Effector memory CD8-positive, alpha-beta T cell (primary cell): ENCODE data around the gene LGALS14.
"Not testable (repeated sequence)": the region's sequence is repeated elsewhere in the genome, so short reads cannot be mapped to it uniquely, and the experiment has no call there.

ENCODE experiments used
- ATAC-seq: fragments of 150-1000 bp; cut with Tn5 transposase; replicated peaks from 2 replicates; pipeline ENCODE4 v1.10.0; 2021; ENCODE audit warnings: mild to moderate bottlenecking, moderate library complexity
- DNase-seq, 3 experiments: peaks; one replicate each; pipeline ENCODE4 v3.0.0; 2021
- H3K27ac Mint-ChIP-seq, 2 donors: one replicate each; pipeline ENCODE4 v1.8.0; 2022; ENCODE audit warnings: mild to moderate bottlenecking in 2 of 2, mixed read lengths in 2 of 2, moderate library complexity in 2 of 2
- H3K27me3 Mint-ChIP-seq, 2 donors: one replicate each; pipeline ENCODE4 v1.8.0; 2022; ENCODE audit warnings: mixed read lengths in 2 of 2
- H3K36me3 Mint-ChIP-seq: one replicate; pipeline ENCODE4 v1.8.0; 2022; ENCODE audit warnings: mild to moderate bottlenecking, moderate library complexity, mixed read lengths; ENCODE audit not compliant: insufficient read depth
- H3K4me1 Mint-ChIP-seq, 2 donors: one replicate each; pipeline ENCODE4 v1.8.0; 2022; ENCODE audit warnings: low read depth in 2 of 2, mixed read lengths in 2 of 2
- H3K4me3 Mint-ChIP-seq, 2 donors: one replicate each; pipeline ENCODE4 v1.8.0; 2022; ENCODE audit warnings: mild to moderate bottlenecking in 2 of 2, mixed read lengths in 2 of 2, moderate library complexity in 2 of 2
- H3K9me3 Mint-ChIP-seq, 2 donors: one replicate each; pipeline ENCODE4 v1.8.0; 2022; ENCODE audit warnings: mixed read lengths in 2 of 2
- total RNA-seq, 9 experiments: gene quantifications; one replicate each; lab custom pipeline; 2026; lab: John Stamatoyannopoulos, UW

Gene LGALS14, protein sequence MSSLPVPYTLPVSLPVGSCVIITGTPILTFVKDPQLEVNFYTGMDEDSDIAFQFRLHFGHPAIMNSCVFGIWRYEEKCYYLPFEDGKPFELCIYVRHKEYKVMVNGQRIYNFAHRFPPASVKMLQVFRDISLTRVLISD
- total RNA-seq = 0 to 0.91 (median 0.11) reads per million in 9 experiments

DNA sequence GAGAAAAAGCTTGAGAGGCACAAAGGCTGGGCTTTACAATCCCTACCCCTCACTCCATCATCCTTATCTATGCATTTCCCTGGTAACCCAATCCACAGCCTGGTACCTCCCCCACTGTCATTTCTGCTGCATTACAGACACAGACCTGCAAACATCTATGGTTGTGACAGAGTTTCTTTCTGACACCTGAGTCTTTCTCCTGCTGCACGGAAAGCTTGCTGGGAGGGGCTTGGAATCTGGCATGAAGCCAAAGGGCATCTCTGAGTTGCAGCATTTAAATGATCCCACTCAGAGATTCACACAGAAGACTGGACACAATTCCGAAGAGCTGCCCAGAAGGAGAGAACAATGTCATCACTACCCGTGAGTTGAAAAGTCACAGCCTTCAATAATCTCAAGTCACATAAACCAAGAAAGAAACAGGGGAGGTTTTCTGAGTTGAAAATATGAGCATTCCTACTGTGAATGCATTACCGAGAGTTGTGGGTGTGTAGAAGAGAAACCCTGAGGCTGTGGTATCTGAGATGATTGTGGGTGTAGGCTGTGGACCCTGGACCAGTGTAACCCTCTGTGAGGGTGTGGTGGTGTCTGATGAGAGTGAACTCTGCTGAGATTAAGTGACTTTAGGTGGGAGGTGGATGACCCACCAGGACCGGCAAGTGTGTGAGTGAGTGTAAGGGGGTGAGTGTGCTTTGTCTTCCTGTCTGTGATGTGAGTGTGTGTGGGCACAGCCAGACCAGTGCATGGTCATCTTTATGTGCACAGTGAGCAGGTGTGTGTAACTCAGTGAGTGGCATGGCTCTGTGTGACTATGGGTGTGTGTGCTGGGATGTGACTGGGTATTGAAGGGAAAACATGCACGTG, at the start of gene LGALS14:
TSS of gene LGALS14 (plus strand) at position 301 of the 864 bp plus-strand sequence. CDS start at position 349, 48 bp downstream.
- Mint-ChIP-seq H3K4me1 (peaks cover 0 to 5% of the 10 kb centered on the region in 2 donors), H3K4me3 (no peak within 1 kb of the TSS), H3K27ac (peak within 1 kb of the TSS in 1 of 2 donors; percentile 0), H3K9me3 (no peaks in the 10 kb centered on the region), H3K36me3 (no peaks in the 10 kb centered on the region), H3K27me3 (peaks cover 24% of the 10 kb centered on the region in 2 donors)
- no peak for DNase-seq
- ATAC-seq = no peak

DNA sequence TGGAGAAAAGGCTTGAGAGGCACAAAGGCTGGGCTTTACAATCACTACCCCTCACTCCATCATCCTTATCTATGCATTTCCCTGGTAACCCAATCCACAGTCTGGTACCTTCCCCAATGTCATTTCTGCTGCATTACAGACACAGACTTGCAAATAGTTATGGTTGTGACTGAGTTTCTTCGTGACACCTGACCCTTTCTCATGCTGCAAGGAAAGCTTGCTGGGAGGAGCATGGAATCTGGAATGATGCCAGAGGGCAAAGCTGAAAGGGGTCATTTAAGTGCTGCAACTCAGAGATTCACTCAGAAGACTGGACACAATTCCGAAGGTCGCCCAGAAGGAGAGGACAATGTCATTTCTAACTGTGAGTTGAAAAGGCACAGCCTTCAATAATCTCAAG, 48.7 kb upstream of the LGALS14 start, which contains the start of gene LGALS16:
TSS of gene LGALS16 (plus strand) at position 301 of the 400 bp plus-strand sequence. CDS start at position 350, 49 bp downstream.
- DNase-seq (no peak), ATAC-seq (no peak)
- H3K4me1 Mint-ChIP-seq = no peaks in the 10 kb centered on the region
- H3K27me3 Mint-ChIP-seq = peaks cover 66 to 87% of the 10 kb centered on the region in 2 donors
- H3K4me3 Mint-ChIP-seq = no peak within 1 kb of the TSS
- H3K9me3 Mint-ChIP-seq = no peaks in the 10 kb centered on the region
- no peak within 1 kb of the TSS for H3K27ac Mint-ChIP-seq
- no peaks in the 10 kb centered on the region for H3K36me3 Mint-ChIP-seq

DNA sequence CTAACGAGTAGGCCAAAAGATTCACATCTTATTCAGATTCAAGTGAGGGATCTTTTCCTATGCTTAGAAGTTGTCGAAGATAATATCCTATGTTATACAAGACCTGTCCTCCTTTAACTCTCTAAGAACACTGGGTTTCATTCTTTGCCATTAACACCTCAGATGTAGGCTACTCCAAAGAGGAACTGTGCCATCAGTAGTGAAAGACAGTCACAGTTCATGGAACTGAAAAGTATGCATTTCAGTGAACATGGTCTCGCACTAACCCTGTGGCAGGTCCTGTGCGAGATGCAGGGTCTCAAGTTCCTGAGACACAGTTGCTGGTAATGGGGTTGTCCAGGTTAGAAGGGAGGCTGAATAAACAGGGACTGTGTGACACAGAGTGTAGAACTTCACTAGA, 44.5 kb upstream of the LGALS14 start:
- DNase-seq (no peak), ATAC-seq (no peak)
- Mint-ChIP-seq H3K27ac (no peak overlapping the region), H3K9me3 (no peaks in the 10 kb centered on the region), H3K4me1 (no peaks in the 10 kb centered on the region), H3K27me3 (peaks cover 55 to 67% of the 10 kb centered on the region in 2 donors), H3K36me3 (no peaks in the 10 kb centered on the region), H3K4me3 (no peak overlapping the region)

DNA sequence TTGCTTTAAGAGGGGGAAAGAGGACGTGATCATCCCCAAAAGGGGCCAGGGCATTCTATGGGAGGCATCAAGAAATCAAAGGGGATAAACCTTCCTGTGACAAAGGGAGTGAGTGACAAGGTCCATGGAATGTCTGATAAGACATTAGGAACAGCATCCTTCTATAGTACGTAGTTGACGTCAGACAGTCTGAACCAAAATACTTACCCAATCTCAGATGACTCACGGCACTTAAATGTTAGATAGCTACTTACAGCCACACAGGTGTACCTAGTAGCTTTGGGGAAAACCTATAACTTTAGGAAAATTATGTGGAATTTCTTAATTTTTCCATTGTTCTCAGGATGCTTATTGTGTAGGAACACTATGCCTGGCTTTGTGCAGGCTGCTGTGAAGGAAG, 43.6 kb upstream of the LGALS14 start:
- no peak overlapping the region for H3K4me3 Mint-ChIP-seq
- H3K9me3 Mint-ChIP-seq = no peaks in the 10 kb centered on the region
- peaks cover 62 to 72% of the 10 kb centered on the region in 2 donors for H3K27me3 Mint-ChIP-seq
- H3K27ac Mint-ChIP-seq = no peak overlapping the region
- no peaks in the 10 kb centered on the region for H3K4me1 Mint-ChIP-seq
- DNase-seq (no peak), ATAC-seq (no peak)
- no peaks in the 10 kb centered on the region for H3K36me3 Mint-ChIP-seq

DNA sequence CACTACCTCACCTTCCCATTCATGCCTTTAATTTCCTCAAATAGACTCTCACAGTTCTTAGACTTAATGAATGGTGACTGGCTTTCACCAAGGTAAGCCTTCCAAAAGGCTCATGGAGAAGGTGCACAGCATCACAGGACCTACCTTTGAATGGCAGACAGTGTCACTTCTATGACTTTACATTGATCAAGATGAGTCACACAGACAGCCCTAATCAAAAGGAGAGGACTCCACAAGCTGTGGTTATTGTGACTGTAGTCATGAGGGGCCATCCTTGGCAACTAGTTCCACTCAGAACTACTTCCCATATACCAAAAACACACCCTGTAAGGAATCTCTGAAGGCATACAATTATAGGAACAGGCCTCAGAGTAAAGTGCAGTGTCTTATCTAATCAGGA, 42.7 kb upstream of the LGALS14 start:
- Mint-ChIP-seq H3K27me3 (peaks cover 62 to 72% of the 10 kb centered on the region in 2 donors), H3K4me3 (no peak overlapping the region), H3K4me1 (no peaks in the 10 kb centered on the region), H3K36me3 (no peaks in the 10 kb centered on the region), H3K27ac (no peak overlapping the region), H3K9me3 (no peaks in the 10 kb centered on the region)
- no peak for ATAC-seq
- no peak for DNase-seq

DNA sequence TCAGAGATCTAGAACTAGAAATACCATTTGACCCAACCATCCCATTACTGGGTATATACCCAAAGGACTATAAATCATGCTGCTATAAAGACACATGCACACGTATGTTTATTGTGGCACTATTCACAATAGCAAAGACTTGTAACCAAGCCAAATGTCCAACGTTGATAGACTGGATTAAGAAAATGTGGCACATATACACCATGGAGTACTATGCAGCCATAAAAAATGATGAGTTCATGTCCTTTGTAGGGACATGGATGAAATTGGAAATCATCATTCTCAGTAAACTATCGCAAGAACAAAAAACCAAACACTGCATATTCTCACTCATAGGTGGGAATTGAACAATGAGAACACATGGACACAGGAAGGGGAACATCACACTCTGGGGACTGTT, 34.4 kb upstream of the LGALS14 start:
- peaks cover 42 to 62% of the 10 kb centered on the region in 2 donors for H3K27me3 Mint-ChIP-seq
- not testable (repeated sequence) for H3K4me3 Mint-ChIP-seq, H3K4me1 Mint-ChIP-seq, DNase-seq, ATAC-seq, H3K9me3 Mint-ChIP-seq, H3K27ac Mint-ChIP-seq, H3K36me3 Mint-ChIP-seq

DNA sequence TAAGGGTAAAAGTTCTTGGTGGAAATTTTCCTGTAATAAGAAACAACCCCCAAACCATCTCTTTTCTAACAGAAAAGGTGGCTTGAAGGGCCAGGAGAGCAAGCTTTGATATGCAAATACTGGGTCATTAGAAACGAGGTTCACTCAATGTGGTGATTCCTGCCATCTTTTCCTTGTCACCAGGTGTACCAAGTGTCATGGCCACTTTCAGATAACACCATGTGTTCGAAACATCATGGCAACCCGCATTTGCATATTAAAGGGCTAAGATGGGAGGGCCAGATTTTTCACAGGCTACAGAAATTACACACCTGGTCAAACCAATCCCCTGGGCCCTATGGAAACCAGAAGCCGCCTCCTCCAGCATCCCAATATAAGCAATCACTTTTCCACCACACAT, 33.3 kb upstream of the LGALS14 start:
- no peaks in the 10 kb centered on the region for H3K9me3 Mint-ChIP-seq
- no peak overlapping the region for H3K4me3 Mint-ChIP-seq

DNA sequence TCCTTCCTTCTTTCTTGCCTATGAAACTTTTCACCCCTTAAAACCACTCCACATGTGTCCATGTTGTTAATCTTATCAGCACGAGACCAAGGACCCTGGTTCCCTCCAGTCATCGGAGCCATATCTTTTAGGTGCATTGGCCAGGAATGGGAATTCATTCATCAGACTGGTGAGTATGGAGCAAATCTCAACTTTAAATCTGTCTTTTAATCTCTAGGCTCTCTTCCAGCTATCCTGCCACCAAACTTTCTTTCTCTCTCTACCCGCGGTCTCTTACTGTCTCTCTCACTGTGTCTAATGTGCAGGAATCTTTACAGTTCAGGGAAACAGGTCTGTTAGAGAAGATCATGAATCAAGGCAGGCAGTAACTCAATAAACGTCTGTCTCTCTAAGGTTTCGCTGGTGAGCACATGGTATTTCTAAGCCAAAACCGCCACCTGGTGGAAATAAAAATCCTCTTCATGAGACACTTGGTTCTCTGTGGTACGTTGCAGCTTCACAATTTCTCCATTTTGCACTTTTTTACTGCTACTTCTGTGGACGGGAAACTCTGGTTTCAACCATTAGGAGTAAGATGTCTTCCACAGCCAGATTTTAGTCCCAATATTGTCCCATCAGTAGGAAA, 32.4 kb upstream of the LGALS14 start:
- Mint-ChIP-seq H3K27ac (no peak overlapping the region), H3K4me1 (peaks cover 0 to 4% of the 10 kb centered on the region in 2 donors)

More for the DNA sequence above, 33.3 kb upstream of the LGALS14 start:
- Mint-ChIP-seq H3K27ac (no peak overlapping the region), H3K4me1 (peaks cover 0 to 4% of the 10 kb centered on the region in 2 donors), H3K27me3 (peaks cover 38 to 58% of the 10 kb centered on the region in 2 donors), H3K36me3 (no peaks in the 10 kb centered on the region)
- DNase-seq (no peak), ATAC-seq (no peak)

DNA sequence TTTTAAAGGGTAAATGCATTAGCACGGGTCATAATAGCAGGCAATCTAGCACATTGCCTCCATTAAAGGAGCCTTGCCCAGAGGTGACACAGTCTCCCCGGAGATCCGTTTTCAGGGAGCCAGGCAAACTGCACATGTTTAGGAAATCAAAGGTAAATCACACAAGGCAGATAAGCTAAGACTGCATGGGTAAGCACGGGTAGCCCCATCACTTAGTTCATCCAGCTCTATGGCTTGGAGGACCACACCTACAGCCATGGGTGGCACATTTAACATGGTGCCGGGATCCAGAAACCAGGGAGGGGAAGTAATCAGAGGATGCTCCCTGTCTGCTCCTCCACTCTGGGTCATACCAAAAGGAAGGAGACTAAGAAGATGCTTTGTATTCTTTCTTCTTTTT, 31.8 kb upstream of the LGALS14 start:
- no peak for ATAC-seq

More for the DNA sequence above, 32.4 kb upstream of the LGALS14 start:
- ATAC-seq (peak; percentile 59), DNase-seq (peak; percentile 33 to 43 (median 34))
- Mint-ChIP-seq H3K4me3 (no peak overlapping the region), H3K36me3 (no peaks in the 10 kb centered on the region), H3K9me3 (no peaks in the 10 kb centered on the region), H3K27me3 (peaks cover 33 to 54% of the 10 kb centered on the region in 2 donors)

DNA sequence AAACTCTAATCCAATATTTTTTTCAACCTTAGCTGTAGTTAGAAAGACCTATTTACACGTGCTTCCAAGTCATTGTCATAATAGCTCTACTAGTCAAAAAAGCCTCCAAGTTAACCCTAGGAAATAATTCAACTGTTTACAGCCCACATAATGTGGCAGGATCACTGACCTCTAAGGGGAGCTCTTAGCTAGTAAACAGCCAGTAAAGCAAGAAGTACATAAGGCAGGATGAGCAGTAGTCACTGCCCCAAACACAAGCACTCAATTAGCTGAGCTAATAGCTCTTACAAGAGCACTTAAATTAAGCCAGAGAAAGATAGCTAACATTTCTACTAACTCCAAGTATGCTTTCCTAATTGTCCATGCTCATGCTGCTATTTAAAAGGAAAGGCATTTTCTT, 30.4 kb upstream of the LGALS14 start:
- not testable (repeated sequence) for ATAC-seq, H3K9me3 Mint-ChIP-seq, DNase-seq, H3K36me3 Mint-ChIP-seq, H3K27ac Mint-ChIP-seq, H3K4me3 Mint-ChIP-seq
- Mint-ChIP-seq H3K4me1 (peaks cover 8 to 10% of the 10 kb centered on the region in 2 donors), H3K27me3 (peaks cover 25 to 44% of the 10 kb centered on the region in 2 donors)

More for the DNA sequence above, 31.8 kb upstream of the LGALS14 start:
- H3K27ac Mint-ChIP-seq = no peak overlapping the region
- no peak overlapping the region for H3K4me3 Mint-ChIP-seq
- H3K36me3 Mint-ChIP-seq = no peaks in the 10 kb centered on the region
- H3K9me3 Mint-ChIP-seq = no peaks in the 10 kb centered on the region
- peaks cover 26 to 48% of the 10 kb centered on the region in 2 donors for H3K27me3 Mint-ChIP-seq
- peaks cover 0 to 4% of the 10 kb centered on the region in 2 donors for H3K4me1 Mint-ChIP-seq
- DNase-seq = no peak

DNA sequence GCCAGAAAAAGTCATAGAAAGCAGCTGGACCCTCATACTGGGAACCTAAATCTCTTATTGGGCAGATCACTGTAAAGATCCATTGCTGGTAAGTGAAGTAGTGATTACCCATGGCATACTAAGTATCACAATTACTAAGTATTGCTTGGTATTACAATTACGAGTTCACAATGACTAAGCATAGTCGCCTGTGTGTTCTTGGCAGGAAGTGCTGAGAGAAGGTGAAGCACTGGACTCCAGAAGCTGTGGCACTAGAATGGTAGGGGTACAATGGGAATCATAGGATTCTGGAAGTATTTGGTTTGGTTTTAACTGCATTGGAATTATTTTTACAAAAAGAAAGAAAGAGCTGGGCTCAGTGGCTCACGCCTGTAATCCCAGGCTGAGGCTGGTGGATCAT, 28.3 kb upstream of the LGALS14 start:
- DNase-seq = no peak
- no peaks in the 10 kb centered on the region for H3K36me3 Mint-ChIP-seq
- peaks cover 18 to 38% of the 10 kb centered on the region in 2 donors for H3K27me3 Mint-ChIP-seq
- no peak overlapping the region for H3K4me3 Mint-ChIP-seq
- no peak overlapping the region for H3K27ac Mint-ChIP-seq
- no peaks in the 10 kb centered on the region for H3K9me3 Mint-ChIP-seq
- H3K4me1 Mint-ChIP-seq = peaks cover 18 to 19% of the 10 kb centered on the region in 2 donors
- no peak for ATAC-seq

DNA sequence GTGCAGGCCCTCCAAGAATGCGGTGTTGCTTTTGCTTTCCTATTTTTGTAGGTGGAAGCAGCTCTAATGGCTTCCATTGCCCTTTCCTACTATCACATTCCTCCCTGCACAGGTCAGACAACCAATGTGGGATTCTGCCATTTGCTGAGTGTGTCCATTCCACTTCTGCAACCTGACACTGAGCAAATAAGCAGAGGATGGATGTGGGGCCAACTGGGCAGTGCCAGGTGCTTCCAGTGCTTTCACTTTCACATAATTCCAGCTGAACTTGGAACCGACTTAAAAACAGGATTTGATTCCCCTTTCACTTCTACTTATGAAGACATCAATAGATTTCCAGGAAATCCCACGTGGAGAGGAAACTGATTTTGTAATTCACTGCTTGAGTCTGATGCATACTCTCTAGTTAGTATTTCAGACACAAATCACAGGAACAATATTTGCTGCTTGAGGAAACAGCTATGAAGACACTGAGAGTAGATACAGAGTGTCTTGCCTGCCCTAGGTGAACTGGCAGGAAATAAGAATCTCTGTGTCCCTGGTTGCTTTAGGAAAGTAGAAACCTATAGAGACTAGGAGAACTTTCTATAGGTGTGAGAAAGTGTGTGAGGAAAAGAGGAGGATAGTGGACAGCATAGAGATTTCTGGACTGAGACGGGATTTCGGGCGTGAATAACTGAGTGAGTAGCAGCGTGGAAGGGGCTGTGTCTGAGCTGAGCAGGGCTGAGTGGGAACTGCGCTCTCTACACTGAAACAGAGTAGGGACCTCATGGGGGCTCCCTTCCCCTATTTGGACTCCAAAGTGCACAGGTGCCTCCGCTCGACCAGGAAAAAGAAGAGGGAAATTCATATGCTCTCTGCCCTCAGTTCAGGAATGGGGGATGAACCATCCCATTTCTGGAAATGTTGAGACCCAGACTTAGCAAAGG, 26.1 kb upstream of the LGALS14 start:
- peaks cover 9 to 37% of the 10 kb centered on the region in 2 donors for H3K27me3 Mint-ChIP-seq
- no peak for DNase-seq
- no peaks in the 10 kb centered on the region for H3K36me3 Mint-ChIP-seq
- no peaks in the 10 kb centered on the region for H3K9me3 Mint-ChIP-seq
- peak overlapping the region; percentile 16 to 33 for H3K4me3 Mint-ChIP-seq
- H3K4me1 Mint-ChIP-seq = peaks cover 15 to 19% of the 10 kb centered on the region in 2 donors
- H3K27ac Mint-ChIP-seq = peak overlapping the region in 1 of 2 donors; percentile 12
- ATAC-seq = no peak
